ENCODE results near the gene SPATA17.

The SPATA17 gene

GRCh38 chr1:217770918-217771317, 139.8 kb downstream of the SPATA17 start:
- no peak overlapping the region for H3K4me3 ChIP-seq (ENCODE audit: low read depth, low read length)
- no peaks in the 10 kb centered on the region for H3K4me1 ChIP-seq (ENCODE audit: control insufficient read depth, insufficient read depth, low read length)
- H3K27ac ChIP-seq (ENCODE audit: extremely low read depth, low read depth, low read length) = no peak overlapping the region
- POLR2A ChIA-PET = no interaction called here
- no peaks in the 10 kb centered on the region for H3K9me3 ChIP-seq (ENCODE audit: control insufficient read depth, insufficient read depth, low read depth, low read length)
- TF ChIP-seq ZNF791 (tag by site-specific recombination; IDR thresholded peaks at IDR 0.05) (no peak), ZNF785 (tag by site-specific recombination; IDR thresholded peaks at IDR 0.05) (no peak), HIC1 (tag by site-specific recombination; IDR thresholded peaks at IDR 0.05) (no peak), ZNF518A (tag by site-specific recombination; conservative IDR thresholded peaks at IDR 0.05; ENCODE audit: low read depth) (no peak), ZNF26 (tag by site-specific recombination; IDR thresholded peaks at IDR 0.05) (no peak), ZNF146 (tag by site-specific recombination; IDR thresholded peaks at IDR 0.05) (no peak), RBAK (tag by site-specific recombination; IDR thresholded peaks at IDR 0.05) (no peak), ZNF580 (tag by site-specific recombination; IDR thresholded peaks at IDR 0.05) (no peak), ZNF175 (tag by site-specific recombination; IDR thresholded peaks at IDR 0.05) (no peak), ZNF211 (tag by site-specific recombination; IDR thresholded peaks at IDR 0.05; ENCODE audit: low read depth) (no peak), ZNF843 (tag by site-specific recombination; IDR thresholded peaks at IDR 0.05) (no peak)
- CTCF ChIA-PET = interaction anchor here (0.6 to 0.7 kb wide), 4 partner anchors 23 to 1169 kb away, joined by 3 to 4 read pairs (median 4); no protein-coding TSS in a partner anchor
- no peaks in the 10 kb centered on the region for H3K36me3 ChIP-seq (ENCODE audit: control insufficient read depth in 2 of 2, insufficient read depth in 1 of 2, low read length in 2 of 2)

- Histone ChIP-seq H3K36me3 (ENCODE audit: control insufficient read depth in 2 of 2, insufficient read depth in 1 of 2, low read length in 2 of 2) (no peaks in the 10 kb centered on the region), H3K4me3 (ENCODE audit: low read depth, low read length) (no peak overlapping the region), H3K27ac (ENCODE audit: extremely low read depth, low read depth, low read length) (no peak overlapping the region), H3K4me1 (ENCODE audit: control insufficient read depth, insufficient read depth, low read length) (no peaks in the 10 kb centered on the region), H3K9me3 (ENCODE audit: control insufficient read depth, insufficient read depth, low read depth, low read length) (no peaks in the 10 kb centered on the region)
- ChIA-PET CTCF (no interaction called here), POLR2A (no interaction called here)
- TF ChIP-seq SCRT1 (tag by site-specific recombination; IDR thresholded peaks at IDR 0.05; ENCODE audit: borderline replicate concordance) (no peak), ZIC2 (tag by site-specific recombination; IDR thresholded peaks at IDR 0.05) (no peak), GLIS1 (tag by site-specific recombination; IDR thresholded peaks at IDR 0.05) (no peak), ZBTB26 (tag by site-specific recombination; optimal IDR thresholded peaks at IDR 0.05) (no peak), PRDM10 (tag by site-specific recombination; IDR thresholded peaks at IDR 0.05) (no peak)
Observed at GRCh38 chr1:217776693-217777092, 145.5 kb downstream of the SPATA17 start.

Data from HEK293 (cell line).